Retinal pigment epithelial cell (primary cell): ENCODE data around the gene MYH10.

Source experiments
- DNase-seq: peaks from one replicate; pipeline ENCODE4 v3.0.0-alpha.2; 2010; ENCODE audit warnings: low read depth
- H3K4me3 ChIP-seq: 2 replicates; pipeline ENCODE4 v1.5.1; 2011; ENCODE audit warnings: mild to moderate bottlenecking, low read length, control low read depth, moderate library complexity
- CTCF ChIP-seq: conservative IDR thresholded peaks from 2 replicates; pipeline ENCODE4 v1.5.1; 2011; ENCODE audit warnings: low read depth, low read length, control low read depth, inconsistent platforms

Gene MYH10

GRCh38 chr17:8479431-8479947 lies 151.0 kb downstream of the MYH10 start:
- TF ChIP-seq CTCF = no peak
- no peak overlapping the region for H3K4me3 ChIP-seq
- DNase-seq = no peak

GRCh38 chr17:8477715-8478441 lies 152.6 kb downstream of the MYH10 start:
- no peak overlapping the region for H3K4me3 ChIP-seq
- no peak for TF ChIP-seq CTCF
- no peak for DNase-seq

GRCh38 chr17:8477171-8477570 lies 153.4 kb downstream of the MYH10 start:
- no peak for TF ChIP-seq CTCF
- H3K4me3 ChIP-seq = no peak overlapping the region
- no peak for DNase-seq

GRCh38 chr17:8476741-8477140 lies 153.8 kb downstream of the MYH10 start:
- no peak for TF ChIP-seq CTCF
- no peak for DNase-seq
- H3K4me3 ChIP-seq = no peak overlapping the region

GRCh38 chr17:8475781-8476180 lies 154.7 kb downstream of the MYH10 start:
- no peak for DNase-seq
- no peak overlapping the region for H3K4me3 ChIP-seq
- TF ChIP-seq CTCF = no peak

- no peak for DNase-seq
- no peak overlapping the region for H3K4me3 ChIP-seq
- TF ChIP-seq CTCF = no peak
Measured at GRCh38 chr17:8475227-8475626, 155.3 kb downstream of the MYH10 start.

- TF ChIP-seq CTCF = no peak
- H3K4me3 ChIP-seq = no peak overlapping the region
- DNase-seq = no peak
Measured at GRCh38 chr17:8474826-8475225, 155.7 kb downstream of the MYH10 start.
